Measurements from ENCODE around the gene ACSF3.

DNA sequence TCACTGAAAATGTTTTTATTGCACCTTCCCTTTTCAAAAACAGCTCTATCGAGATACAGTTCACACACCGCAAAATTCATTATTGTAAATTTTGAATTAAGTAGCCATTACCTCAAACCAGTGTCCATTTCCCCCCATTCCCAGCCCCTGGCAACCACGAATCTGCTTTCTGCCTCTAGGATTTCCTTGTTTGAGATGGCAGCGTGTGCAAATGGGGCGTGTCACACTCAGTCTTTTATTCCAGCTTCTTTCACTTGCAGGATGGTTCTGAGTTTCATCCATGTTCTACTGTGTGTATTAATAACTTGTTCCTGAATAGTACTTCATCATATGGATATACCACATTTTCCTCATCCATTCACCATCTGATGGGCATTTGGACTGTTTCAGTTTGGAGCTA, 14.8 kb downstream of the ACSF3 start:
- TF ChIP-seq, protein P1, sequence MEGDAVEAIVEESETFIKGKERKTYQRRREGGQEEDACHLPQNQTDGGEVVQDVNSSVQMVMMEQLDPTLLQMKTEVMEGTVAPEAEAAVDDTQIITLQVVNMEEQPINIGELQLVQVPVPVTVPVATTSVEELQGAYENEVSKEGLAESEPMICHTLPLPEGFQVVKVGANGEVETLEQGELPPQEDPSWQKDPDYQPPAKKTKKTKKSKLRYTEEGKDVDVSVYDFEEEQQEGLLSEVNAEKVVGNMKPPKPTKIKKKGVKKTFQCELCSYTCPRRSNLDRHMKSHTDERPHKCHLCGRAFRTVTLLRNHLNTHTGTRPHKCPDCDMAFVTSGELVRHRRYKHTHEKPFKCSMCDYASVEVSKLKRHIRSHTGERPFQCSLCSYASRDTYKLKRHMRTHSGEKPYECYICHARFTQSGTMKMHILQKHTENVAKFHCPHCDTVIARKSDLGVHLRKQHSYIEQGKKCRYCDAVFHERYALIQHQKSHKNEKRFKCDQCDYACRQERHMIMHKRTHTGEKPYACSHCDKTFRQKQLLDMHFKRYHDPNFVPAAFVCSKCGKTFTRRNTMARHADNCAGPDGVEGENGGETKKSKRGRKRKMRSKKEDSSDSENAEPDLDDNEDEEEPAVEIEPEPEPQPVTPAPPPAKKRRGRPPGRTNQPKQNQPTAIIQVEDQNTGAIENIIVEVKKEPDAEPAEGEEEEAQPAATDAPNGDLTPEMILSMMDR (conservative IDR thresholded peaks at IDR 0.05; ENCODE audit: low read length), result no peak
- no peak for TF ChIP-seq EZH2phosphoT487 (IDR thresholded peaks at IDR 0.05; ENCODE audit: borderline replicate concordance, low read depth, low read length)
